SK-N-DZ (cell line): ENCODE data around the gene RAB22A.

Experiments used
- DNase-seq: peaks from one replicate; pipeline ENCODE4 v3.0.0-alpha.2; 2015; ENCODE audit warnings: low spot score

RAB22A gene

DNA sequence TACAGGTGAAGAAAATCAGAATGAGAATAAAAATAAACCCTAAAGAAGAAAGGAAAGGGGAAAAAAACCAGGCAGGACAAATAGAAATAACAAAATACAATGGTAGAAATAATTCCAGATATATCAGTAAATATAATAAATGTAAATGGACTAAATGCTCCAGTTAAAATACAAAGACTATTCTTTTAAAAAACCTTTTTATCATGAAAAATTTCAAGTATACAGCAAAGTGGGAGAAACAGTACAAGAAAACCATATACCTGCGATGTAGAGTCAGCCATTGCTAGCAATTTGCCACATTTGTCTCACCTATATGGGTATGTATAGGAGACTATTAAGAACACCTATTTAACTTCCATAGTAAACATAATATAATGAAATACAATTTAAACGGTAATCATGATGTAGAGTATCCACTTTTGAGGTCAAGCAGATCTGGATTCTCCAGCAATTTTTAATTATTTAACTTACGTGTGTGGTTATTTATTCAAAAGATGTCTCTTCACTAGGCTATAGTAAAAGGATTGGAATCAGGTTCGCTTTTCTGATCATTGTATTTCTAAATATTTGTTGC lies 78.6 kb downstream of the RAB22A start:
- DNase-seq: no peak

DNA sequence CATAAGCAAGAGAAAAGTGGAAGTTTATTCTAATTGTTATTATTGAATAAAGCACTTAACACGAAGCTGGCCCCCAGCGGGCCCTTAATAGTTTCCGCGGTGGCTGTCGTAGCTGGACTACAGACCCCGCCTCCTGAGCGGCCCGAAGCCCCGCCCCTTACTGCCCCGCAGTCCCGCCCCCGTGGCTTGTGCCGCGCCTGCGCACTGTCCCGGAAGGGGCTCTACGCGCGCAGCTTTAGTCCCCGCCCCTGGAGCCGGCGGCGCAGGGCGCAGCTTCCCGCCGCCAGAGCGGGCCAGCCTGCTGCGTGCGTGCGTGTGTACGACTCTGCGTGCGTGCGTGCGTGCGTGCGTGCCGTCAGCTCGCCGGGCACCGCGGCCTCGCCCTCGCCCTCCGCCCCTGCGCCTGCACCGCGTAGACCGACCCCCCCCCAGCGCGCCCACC lies 79.4 kb downstream of the RAB22A start, which contains the start of gene VAPB:
VAPB (plus strand) TSS at position 348 of the 442 bp plus-strand sequence. CDS start 231 bp downstream, outside the sequence.
- peak; percentile 97 for DNase-seq

DNA sequence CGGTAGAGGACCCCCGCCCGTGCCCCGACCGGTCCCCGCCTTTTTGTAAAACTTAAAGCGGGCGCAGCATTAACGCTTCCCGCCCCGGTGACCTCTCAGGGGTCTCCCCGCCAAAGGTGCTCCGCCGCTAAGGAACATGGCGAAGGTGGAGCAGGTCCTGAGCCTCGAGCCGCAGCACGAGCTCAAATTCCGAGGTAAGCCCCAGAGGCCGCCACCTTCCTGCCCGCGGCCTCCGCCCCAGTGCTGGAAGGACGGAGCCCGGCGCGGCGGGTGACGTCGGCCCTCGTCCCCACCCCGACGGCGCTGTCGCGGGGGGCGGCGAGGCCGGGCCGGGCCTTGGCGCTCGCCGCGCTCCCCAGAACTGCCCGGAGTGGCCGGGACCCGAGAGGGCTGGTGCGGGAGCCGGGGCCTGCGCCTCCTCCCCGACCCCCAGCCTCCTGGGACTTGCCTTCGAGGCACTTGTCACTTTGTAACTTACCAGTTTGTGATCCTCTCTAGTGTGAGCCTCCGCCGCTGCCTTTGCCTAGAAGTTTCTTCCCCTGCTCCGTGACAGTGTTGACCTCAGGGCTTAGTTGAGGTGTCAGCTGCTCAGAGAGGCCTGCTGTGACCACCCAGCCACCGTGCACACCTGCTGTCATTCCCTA lies 79.9 kb downstream of the RAB22A start:
- peak; percentile 35 for DNase-seq

DNA sequence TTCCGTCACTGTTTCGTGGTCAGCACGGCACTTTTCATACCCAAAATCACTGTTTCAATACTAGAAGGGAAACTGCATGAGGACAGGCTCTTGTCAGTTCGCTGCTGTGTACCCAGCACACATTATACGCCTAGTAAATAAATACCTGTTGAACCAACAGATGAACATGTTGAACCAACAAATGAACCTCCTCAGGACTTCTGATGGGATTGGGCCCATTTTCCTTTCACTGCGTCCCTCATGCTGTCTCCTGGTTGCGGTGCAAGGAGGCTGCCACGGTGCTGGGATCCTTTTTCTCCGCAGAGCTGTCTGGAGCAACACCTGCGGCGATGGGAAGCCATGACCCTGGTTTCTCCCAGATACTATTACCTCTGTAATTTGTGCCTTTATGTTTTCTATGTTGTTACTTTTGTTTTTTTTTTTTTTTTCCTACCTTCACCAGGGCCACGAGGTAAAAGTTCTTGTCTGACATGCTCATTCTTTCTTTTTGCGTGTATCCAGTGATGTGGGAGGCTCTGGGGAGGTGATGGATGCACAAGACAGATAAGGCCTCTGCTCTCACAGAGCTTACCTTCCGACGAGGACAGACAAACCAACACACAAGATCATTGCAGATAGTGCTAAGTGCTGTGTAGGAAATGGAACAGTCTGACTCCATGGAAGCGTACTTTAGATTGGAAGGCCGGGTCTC lies 80.6 kb downstream of the RAB22A start:
- no peak for DNase-seq

DNA sequence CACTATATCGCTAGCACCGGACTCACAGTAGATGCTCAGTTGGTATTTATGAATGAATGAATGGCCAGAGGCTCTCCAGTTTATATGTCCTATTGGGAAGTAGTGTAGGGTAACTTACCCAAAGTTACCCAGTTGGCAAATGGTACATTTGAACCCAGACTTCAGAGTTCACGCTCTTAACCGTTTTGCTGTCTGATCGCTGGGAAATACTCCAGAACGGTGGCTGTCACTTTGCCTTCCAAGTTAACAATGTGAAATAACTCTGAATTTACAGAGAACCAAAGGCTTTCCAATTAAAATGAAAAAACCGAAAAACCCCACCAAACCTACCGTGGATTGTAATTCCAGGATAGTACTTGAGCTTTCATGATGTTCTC lies 81.1 kb downstream of the RAB22A start:
- no peak for DNase-seq

DNA sequence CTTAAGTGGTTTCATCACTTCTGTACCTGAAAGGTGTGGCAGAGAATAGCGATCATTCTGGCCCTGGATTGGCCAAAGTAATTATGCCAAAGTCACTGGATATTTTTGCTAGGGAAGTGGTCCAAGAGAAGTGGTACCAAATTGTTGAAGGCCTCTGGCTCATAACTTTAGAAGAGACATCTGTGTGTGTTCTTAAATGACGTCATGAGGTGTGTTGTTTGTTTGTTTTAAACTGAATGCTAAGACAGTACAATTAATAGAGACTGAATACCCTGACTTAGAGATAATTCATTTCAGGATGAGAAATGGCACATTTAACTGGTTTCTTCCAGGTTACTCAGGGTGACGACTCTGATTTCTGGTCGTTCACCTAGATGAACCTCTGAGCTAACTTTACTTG lies 82.8 kb downstream of the RAB22A start:
- DNase-seq: no peak

GRCh38 chr20:58393299-58393698 lies 83.8 kb downstream of the RAB22A start:
- DNase-seq: no peak

DNA sequence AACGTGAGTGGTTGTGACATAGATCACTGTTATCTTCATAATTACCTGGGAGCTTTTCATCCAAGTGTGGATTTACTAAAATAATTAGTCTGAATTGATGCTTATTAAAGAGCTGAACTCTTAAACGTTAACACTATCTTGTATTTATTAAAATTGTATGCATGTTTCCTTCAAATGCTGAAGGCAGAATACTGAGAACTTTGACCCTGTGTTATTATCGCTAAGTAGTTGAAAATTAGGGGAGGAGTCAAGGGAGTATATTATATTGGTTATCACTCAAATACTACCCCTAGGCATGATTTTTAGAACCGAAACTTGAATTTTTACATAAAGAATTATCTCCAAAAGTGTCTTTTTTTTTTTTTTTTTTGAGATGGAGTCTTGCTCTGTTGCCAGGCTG lies 85.3 kb downstream of the RAB22A start:
- DNase-seq: no peak

DNA sequence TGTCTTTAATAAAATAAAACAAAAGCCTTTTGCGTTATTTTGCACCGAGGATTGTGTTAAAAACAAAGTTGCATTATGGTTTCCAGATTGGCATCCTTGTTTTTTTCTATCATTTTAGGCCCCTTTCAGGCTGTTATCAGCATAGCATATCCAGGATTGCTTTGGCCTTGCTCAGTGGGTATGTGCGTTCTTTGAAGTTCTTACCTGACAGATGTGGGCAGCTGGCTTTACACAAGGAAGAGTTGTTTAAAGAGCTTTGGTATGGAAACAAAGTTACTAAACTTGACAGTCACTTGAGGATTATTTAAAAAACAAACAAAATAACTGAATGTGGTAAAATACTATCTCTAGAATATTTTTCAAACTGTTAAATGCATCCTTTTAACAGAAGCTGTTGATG lies 86.1 kb downstream of the RAB22A start:
- no peak for DNase-seq

DNA sequence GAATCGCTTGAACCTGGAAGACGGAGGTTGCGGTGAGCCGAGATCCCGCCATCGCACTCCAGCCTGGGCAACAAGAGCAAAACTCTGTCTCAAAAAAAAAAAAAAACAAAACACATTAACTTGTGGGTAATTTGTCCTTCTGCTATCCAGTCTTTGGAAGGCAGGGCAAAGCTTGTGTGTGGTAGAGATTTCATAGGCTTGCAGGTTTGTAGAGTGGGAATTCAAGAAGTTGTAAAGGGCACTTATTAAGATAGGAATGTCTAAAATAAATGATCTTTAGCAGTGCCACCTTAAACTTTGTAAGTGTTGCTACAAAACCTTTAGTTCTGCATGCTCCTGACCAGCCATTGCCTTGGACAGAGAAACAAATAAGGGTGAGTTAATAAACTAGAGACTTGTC lies 87.9 kb downstream of the RAB22A start:
- no peak for DNase-seq

- no peak for DNase-seq
Observed at GRCh38 chr20:58398254-58398653, 88.7 kb downstream of the RAB22A start.

- no peak for DNase-seq
Observed at GRCh38 chr20:58399926-58400325, 90.4 kb downstream of the RAB22A start.

- no peak for DNase-seq
Observed at GRCh38 chr20:58401162-58401561, 91.6 kb downstream of the RAB22A start.

- no peak for DNase-seq
Observed at GRCh38 chr20:58402305-58402704, 92.8 kb downstream of the RAB22A start.

- DNase-seq: no peak
Observed at GRCh38 chr20:58402827-58403226, 93.3 kb downstream of the RAB22A start.

DNA sequence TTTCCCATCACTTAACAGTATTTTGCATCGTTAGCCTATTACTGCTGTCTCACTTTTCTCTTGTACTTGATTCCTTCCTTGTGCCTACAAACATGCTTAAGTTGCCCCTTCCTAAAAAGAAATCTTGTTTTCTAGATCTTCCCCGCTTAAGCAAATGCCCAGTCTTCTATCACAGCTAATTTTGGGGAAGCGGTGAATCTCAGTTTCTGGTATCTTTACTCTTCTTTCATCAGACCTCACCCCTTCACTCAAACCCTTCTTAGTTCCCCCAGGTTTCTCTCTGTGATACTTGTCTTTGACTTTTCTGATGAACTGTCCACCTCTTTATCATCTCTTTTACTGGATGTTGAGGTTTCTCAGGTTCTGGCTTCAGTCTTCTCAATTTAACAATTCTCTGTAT lies 93.8 kb downstream of the RAB22A start:
- no peak for DNase-seq

DNA sequence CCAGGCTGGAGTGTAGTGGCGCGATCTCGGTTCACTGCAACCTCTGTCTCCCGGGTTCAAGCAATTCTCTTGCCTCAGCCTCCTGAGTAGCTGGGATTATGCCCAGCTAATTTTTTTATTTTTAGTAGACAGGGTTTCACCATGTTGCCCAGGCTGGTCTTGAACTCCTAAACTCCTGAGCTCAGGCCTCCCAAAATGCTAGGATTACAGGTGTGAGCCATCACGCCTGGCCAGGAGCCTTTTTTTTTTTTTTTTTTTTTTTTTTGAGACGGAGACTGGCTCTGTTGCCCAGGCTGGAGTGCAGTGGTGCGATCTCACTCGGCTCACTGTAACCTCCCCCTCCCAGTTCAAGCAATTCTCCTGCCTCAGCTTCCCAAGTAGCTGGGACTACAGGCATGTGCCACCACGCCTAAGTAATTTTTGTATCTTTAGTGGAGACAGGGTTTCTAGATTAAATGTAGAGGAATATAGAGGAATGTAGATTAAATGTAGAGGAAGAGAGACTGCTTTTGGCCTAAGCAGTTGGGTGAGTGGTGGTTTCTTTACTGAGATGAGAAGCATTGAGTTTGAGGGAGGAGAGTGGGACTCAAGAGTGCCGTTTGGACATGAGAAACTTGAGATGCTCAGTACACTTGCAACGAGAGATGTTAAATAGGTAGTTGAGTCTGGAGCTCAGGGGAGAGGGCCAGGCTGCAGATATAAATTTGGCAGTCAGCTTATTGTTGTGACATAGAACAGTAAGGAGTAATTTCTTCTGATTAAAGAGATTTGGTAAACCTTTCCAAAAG lies 96.2 kb downstream of the RAB22A start:
- DNase-seq: no peak

GRCh38 chr20:58406422-58407001 lies 97.0 kb downstream of the RAB22A start:
- no peak for DNase-seq

DNA sequence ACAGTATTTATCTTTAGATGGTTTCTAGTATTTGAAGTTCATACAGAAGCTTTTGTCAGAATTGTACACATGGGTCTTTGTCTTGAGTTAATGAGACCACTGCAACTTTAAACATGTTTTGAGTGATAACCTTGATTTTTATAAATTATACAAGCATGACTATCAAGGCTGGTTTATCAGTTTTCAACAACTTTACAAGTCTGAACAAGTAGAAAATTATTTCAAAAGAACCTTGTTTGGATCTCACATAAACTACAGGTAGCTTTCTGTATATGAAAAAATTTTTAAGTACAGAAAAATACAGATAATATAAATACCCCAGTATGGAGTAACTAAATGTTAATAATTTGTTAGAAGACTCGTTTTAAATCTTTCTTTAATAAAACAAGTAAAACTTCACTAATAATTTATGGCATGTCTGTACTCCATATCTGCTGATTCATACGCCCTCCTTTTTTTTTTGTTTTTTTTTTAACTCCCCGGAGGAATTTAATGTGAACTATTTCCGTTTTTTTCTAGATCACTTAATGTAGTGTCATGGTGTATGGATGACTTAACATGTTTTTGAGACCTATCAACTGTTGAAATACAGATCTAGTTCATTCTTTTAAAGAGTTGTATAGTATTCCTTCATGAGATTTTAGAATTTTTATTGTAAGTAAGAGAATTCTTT lies 97.8 kb downstream of the RAB22A start:
- DNase-seq: no peak

DNA sequence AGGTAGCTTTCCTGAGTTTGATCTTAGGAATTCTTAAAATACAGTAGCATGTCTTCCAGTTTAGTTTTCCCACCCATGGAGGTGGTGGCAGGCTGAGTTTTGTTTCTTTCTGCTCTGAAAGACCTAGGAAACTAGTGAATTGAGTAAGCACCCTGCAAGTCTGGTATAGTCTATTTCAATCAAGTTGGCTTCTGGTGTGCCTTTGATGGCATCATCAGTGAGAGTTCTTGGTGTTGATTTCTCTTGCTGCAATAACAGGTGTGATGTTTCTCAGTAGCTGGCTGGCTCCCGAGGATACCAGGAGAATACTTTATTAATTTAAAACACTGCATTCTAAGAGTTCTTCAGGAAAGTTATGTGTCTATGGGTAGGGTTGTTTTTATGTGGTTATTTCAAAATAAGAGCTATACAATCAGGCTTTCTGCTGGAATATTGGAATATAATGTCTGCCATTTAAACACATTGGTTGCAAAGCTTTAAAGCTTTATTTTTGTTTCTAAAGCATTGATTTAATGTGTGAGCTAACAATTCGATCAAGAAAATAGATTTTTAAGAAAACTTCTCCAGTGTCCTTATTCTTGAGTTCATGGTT lies 98.5 kb downstream of the RAB22A start:
- no peak for DNase-seq
